Activated CD4-positive, alpha-beta memory T cell treated with anti-CD3 and anti-CD28 coated beads, Interleukin-2, amount 10 ng/mL, durations not matched to agents 7 days and 5 days (primary cell): ENCODE data around the gene ARMC12. TPM values are rescaled to one million over a fixed set of nuclear protein-coding genes. Genes with fewer than 3 reads are reported as not detected.
A peak's percentile ranks its signal among the peaks of the same experiment; 100 is the strongest.

Experiments used
- CTCF ChIA-PET: fragments of 350-600 bp; sonication (Branson Sonifier 250); formaldehyde crosslinking; loops from one replicate; lab custom pipeline; 2021; ENCODE audit warnings: antibody characterized with exemption, inconsistent platforms; lab: Charles Lee
- POLR2A ChIA-PET: fragments of 350-600 bp; sonication (Branson Sonifier 250); formaldehyde crosslinking; loops from one replicate; lab custom pipeline; 2021; ENCODE audit warnings: antibody characterized with exemption; lab: Charles Lee
- DNase-seq: peaks from one replicate; pipeline ENCODE4 v3.0.0-alpha.2; 2020
- H3K27ac Mint-ChIP-seq: one replicate; pipeline ENCODE4 v1.8.0; 2021; ENCODE audit warnings: mild to moderate bottlenecking, mixed read lengths
- H3K27me3 Mint-ChIP-seq: one replicate; pipeline ENCODE4 v1.8.0; 2021; ENCODE audit warnings: mixed read lengths
- H3K36me3 Mint-ChIP-seq: one replicate; pipeline ENCODE4 v1.8.0; 2021; ENCODE audit warnings: low read depth, mixed read lengths
- H3K4me1 Mint-ChIP-seq: one replicate; pipeline ENCODE4 v1.8.0; 2021; ENCODE audit warnings: mixed read lengths
- H3K4me3 Mint-ChIP-seq: one replicate; pipeline ENCODE4 v1.8.0; 2021; ENCODE audit warnings: mild to moderate bottlenecking, mixed read lengths
- H3K9me3 Mint-ChIP-seq: one replicate; pipeline ENCODE4 v1.8.0; 2021; ENCODE audit warnings: mixed read lengths
- total RNA-seq, 2 experiments: library from RNA; stranded (reverse); gene quantifications; one replicate each; pipeline ENCODE4 v1.2.3, GENCODE V29; 2021

Gene ARMC12
- total RNA-seq, 2 experiments from 2014 or later: 0.40 to 1.3 TPM

DNA sequence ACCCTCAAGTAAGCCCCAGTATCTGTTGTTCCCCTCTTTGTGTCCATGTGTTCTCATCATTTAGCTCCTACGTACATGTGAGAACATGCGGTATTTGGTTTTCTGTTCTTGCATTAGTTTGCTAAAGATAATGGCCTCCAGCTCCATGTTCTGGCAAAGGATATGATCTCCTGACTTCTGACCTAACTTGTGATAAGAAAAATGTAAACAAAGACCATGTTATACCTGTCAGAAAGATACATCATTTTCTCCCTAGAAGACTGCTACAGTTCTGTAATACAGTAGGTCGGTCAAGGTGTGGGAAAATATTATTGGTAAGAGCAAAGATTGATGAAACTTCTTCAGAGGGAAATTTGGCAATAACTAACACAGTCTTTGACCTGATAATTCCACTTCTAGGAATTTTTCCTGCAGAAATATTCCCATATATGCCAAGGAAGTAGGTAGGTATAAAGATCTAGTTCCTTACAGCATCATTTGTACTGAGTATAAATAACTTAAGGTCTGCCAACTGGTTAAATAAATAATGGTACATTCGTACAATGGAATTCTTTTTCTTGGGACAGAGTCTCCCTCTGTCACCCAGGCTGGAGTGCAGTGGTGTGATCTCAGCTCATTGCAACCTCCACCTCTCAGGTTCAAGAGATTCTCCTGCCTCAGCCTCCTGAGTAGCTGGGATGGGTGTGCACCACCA is 29.0 kb upstream of the ARMC12 start:
- H3K27ac Mint-ChIP-seq: no peak overlapping the region
- peaks cover 3% of the 10 kb centered on the region for H3K36me3 Mint-ChIP-seq
- ChIA-PET POLR2A (no interaction called here), CTCF (no interaction called here)
- no peak for DNase-seq
- peaks cover 14% of the 10 kb centered on the region for H3K4me1 Mint-ChIP-seq
- H3K27me3 Mint-ChIP-seq: no peaks in the 10 kb centered on the region
- peaks cover 8% of the 10 kb centered on the region for H3K9me3 Mint-ChIP-seq
- H3K4me3 Mint-ChIP-seq: no peak overlapping the region

DNA sequence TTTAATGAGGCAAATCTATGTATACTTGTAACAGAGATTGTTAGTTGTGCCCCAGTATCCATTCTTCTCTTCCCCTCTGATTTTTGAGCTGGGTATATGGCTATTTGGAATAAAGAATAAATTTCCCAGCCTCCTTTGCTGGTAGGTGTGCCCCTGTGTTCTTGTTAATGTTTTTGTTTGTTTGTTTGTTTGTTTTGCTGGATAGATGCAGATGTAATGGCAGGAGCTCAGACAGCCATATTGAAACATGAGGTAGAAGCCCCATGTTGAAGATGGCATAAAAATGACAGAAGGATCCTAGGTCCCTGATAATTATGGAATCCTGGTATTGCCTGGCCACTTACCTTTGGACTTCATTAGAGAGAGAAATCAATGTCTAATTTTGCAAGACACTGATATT is 28.2 kb upstream of the ARMC12 start:
- Mint-ChIP-seq H3K27ac (no peak overlapping the region), H3K36me3 (peaks cover 3% of the 10 kb centered on the region), H3K4me1 (peaks cover 17% of the 10 kb centered on the region), H3K4me3 (no peak overlapping the region), H3K9me3 (peaks cover 8% of the 10 kb centered on the region), H3K27me3 (no peaks in the 10 kb centered on the region)
- CTCF ChIA-PET: no interaction called here
- DNase-seq: no peak
- POLR2A ChIA-PET: no interaction called here

DNA sequence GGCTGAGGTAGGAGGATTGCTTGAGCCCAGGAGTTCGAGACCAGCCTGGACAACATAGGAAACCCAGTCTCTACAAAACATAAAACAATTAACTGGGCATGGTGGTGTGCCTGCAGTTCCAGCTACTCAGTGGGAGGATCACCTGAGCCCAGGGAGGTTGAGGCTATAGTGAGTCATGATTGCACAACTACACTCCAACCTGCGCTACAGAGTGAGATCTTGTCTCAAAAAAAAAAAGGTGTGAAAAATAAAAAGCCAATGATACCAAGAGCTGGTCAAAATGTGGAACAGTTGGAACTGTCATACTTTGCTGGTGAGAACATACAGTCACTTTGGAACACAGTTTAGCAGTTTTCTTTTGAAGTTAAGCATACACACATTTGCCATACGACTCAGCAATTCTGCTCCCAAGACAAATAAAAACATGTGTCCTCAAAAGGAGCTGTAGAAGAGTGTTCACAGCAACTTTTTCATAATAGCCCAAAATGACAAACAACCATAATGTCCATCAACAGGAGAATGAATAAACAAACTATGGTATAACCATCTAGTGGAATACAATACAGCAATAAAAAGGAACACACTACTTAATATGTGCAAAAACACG is 26.5 kb upstream of the ARMC12 start:
- Mint-ChIP-seq H3K9me3 (peaks cover 4% of the 10 kb centered on the region), H3K4me1 (peaks cover 19% of the 10 kb centered on the region), H3K4me3 (no peak overlapping the region), H3K27me3 (no peaks in the 10 kb centered on the region), H3K36me3 (no peaks in the 10 kb centered on the region), H3K27ac (peak overlapping the region; percentile 44)
- DNase-seq: no peak
- POLR2A ChIA-PET: interaction anchor here (1.2 to 3.2 kb wide), 3 partner anchors 16 to 22 kb away, joined by 3 to 10 read pairs (median 5); no protein-coding TSS in a partner anchor
- CTCF ChIA-PET: interaction anchor here (1.2 to 1.5 kb wide), 3 partner anchors 18 to 86 kb away, joined by 3 to 6 read pairs (median 5); no protein-coding TSS in a partner anchor

DNA sequence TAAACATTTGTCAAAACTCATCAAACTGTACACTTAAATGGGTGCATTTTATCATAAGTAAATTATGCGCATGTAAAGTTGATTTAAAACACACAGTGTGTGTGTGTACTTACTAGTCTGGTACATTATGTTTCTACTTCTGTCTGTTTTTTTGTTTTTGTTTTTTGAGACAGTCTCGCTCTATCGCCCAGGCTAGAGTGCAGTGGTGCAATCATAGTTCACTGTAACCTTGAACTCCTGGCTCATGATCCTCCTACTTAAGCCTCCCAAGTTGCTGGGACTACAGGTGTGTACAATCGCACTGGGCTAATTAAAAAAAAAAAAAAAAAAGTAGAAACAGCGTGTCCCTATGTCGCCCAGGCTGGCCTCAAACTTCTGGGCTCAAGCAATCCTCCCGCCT is 25.1 kb upstream of the ARMC12 start:
- CTCF ChIA-PET: no interaction called here
- no peak for DNase-seq
- Mint-ChIP-seq H3K9me3 (peaks cover 4% of the 10 kb centered on the region), H3K36me3 (no peaks in the 10 kb centered on the region), H3K4me3 (no peak overlapping the region), H3K27ac (no peak overlapping the region), H3K27me3 (no peaks in the 10 kb centered on the region), H3K4me1 (peaks cover 19% of the 10 kb centered on the region)
- POLR2A ChIA-PET: interaction anchor here (0.6 to 3.2 kb wide), 2 partner anchors 21 to 22 kb away, joined by 5 to 10 read pairs; no protein-coding TSS in a partner anchor

DNA sequence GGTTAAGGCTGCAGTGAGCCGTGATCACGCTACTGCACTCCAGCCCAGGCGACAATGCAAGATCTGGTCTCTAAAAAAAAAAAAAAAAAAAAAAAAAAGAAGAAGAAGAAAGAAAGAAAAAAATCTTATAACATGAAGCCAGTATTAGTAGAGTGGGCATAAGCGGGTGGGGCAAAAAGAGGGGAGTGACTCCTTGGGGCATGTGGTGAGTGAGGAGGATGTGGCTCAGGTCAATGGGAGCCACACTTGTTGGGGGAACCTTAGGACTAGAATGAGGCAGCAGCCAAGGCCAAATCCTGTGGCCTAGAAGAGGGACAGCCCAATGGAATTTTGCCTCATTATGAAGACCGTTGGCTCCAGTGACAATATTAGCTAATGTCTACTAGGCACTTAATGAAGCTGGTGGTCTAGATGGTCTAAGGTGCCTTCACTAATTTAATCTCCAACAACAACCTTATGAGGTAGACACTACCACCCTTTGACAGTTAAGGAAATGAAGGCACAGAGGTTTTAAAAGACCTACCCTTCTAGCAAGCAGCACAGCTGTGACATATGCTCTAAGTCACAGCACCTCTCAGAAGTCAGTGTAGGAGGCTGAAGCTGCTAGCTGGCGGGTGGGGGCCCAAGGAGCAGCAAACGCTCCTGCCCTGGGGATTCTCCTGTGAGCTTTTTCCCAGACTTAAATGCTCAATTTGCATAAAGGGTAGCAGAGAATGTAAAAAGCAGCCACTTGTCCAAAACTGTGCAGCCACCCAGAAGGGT is 23.6 kb upstream of the ARMC12 start:
- CTCF ChIA-PET: interaction anchor here (0.5 kb wide), 1 partner anchor 103 kb away, joined by 3 read pairs; no protein-coding TSS in a partner anchor
- POLR2A ChIA-PET: interaction anchor here (1.0 to 3.2 kb wide), 2 partner anchors 19 to 26 kb away, joined by 3 to 10 read pairs; no protein-coding TSS in a partner anchor
- H3K27ac Mint-ChIP-seq: no peak overlapping the region
- H3K4me3 Mint-ChIP-seq: no peak overlapping the region
- no peaks in the 10 kb centered on the region for H3K27me3 Mint-ChIP-seq
- no peaks in the 10 kb centered on the region for H3K36me3 Mint-ChIP-seq
- peaks cover 29% of the 10 kb centered on the region for H3K4me1 Mint-ChIP-seq
- H3K9me3 Mint-ChIP-seq: peaks cover 4% of the 10 kb centered on the region
- DNase-seq: no peak

DNA sequence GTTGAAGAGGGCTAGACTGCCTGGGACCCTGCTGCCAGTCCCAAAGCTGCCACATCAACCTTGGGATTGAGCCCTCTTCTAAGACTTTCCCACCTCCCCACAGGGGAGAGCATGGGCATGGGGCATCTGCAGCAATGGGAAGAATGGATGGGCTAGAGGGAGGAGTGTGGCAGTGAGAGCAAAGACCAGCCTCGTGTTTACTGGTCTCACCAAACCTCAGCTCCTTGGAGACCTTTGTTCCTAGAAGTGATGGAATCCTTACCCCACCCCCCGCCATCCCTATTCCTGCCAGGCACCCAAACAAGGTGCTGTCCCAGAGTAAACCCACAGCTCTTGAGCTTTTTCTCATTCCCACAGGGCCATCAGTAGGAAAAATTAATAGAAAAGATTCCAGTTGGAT is 20.0 kb upstream of the ARMC12 start:
- CTCF ChIA-PET: interaction anchor here (1.1 to 1.5 kb wide), 2 partner anchors 17 to 20 kb away, joined by 4 read pairs; partner anchors contain the start of gene ARMC12
- no peaks in the 10 kb centered on the region for H3K36me3 Mint-ChIP-seq
- H3K4me3 Mint-ChIP-seq: no peak overlapping the region
- H3K4me1 Mint-ChIP-seq: peaks cover 43% of the 10 kb centered on the region
- H3K9me3 Mint-ChIP-seq: no peaks in the 10 kb centered on the region
- POLR2A ChIA-PET: interaction anchor here (0.8 to 2.5 kb wide), 2 partner anchors 16 to 48 kb away, joined by 3 to 13 read pairs; no protein-coding TSS in a partner anchor
- no peak overlapping the region for H3K27ac Mint-ChIP-seq
- no peaks in the 10 kb centered on the region for H3K27me3 Mint-ChIP-seq
- no peak for DNase-seq

DNA sequence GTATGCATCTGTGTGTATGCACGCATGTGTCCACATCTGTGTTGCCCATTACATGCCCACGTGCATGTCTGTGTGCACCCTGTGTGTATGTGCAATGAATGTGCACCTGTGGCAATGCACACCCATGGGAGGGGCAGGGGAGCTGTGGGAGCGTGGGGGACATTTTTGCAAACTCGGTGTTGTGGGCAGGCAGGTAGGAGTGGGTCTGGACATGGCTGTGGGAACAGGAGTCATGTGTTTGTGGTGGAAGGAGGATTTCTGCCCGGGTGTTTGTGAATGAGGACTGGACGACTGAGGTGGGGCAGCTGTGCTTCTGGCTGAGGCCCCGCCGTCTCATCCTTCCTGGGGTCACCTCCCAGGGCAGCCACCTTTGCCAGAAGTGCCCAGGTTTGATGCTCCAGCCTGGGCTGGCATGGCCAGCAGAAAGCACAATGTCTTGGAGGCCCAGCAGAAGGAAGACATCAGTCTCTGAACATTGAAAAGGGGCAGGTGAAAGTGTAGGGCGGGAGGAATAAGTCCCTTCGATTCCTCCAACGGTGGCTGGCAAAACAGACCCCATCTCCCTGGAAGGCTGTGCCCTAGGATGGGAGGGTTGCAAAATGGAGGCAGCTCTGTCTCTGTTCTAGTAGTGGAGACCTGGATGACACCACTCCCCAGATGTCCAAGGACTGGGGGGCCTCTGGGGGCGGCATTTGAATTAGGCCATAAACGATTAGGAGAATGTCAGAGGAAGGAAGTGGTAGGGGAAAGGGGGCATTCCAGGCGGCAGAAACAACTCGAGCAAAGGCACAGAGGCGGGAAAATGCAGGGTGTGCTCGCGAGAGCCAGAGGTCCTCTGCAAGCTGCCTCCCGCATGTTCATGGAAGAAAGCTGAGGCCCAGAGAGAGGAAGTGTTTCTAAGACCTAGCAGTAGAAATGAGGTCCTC is 19.1 kb upstream of the ARMC12 start:
- H3K36me3 Mint-ChIP-seq: no peaks in the 10 kb centered on the region
- H3K27ac Mint-ChIP-seq: peak overlapping the region; percentile 24
- POLR2A ChIA-PET: interaction anchor here (0.7 to 2.5 kb wide), 6 partner anchors 9 to 101 kb away, joined by 3 to 13 read pairs (median 3); partner anchors contain the start of gene FKBP5
- CTCF ChIA-PET: interaction anchor here (1.1 to 1.5 kb wide), 2 partner anchors 16 to 19 kb away, joined by 4 read pairs; partner anchors contain the start of gene ARMC12
- DNase-seq: no peak
- H3K27me3 Mint-ChIP-seq: no peaks in the 10 kb centered on the region
- no peak overlapping the region for H3K4me3 Mint-ChIP-seq
- H3K9me3 Mint-ChIP-seq: no peaks in the 10 kb centered on the region
- peaks cover 43% of the 10 kb centered on the region for H3K4me1 Mint-ChIP-seq

DNA sequence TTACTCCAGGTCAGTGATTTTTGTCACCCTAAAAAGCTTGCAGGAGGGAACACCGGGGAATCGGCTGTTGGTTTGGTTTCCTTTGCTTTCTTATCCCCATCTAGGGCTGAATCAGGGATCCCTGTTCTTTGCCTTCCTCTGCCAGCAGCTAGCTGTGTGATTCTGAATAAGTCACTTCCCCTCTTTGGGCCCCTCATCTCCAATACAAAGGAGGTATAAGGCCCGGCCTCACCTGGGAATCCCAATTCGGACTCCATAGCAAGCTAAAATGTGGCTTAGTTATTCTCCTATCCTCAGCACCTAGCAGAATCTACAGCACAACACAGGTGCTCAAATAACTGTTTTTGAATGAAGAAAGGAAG is 18.5 kb upstream of the ARMC12 start:
- no peak overlapping the region for H3K4me3 Mint-ChIP-seq
- ChIA-PET CTCF (no interaction called here), POLR2A (interaction anchor here (0.7 to 2.5 kb wide), 6 partner anchors 8 to 102 kb away, joined by 3 to 13 read pairs (median 4); partner anchors contain the start of gene FKBP5)
- no peaks in the 10 kb centered on the region for H3K9me3 Mint-ChIP-seq
- no peaks in the 10 kb centered on the region for H3K27me3 Mint-ChIP-seq
- DNase-seq: no peak
- peak overlapping the region; percentile 64 for H3K27ac Mint-ChIP-seq
- no peaks in the 10 kb centered on the region for H3K36me3 Mint-ChIP-seq
- peaks cover 39% of the 10 kb centered on the region for H3K4me1 Mint-ChIP-seq

DNA sequence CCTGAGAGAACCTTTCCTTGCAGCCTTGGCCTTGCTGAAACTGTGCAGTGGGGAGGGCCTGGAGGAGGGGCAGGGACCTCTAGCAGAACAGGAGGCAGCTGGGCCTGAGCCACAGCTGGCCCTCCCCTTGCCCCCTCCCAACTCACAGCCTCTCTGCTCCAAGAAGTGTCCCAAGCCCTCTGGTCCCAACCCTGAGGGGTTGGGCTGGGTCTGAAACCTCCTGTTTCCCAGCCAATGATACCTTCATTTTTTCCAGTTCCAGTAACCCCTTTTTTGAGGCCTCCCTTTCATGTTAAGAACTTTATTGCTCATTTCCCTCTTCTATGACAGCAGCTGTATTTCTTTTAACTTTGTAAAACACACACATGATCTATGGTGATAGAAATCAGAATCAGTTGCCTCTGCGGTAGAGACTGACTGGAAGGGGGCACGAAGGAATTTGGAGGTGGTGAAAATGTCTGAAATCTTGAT is 17.9 kb upstream of the ARMC12 start:
- DNase-seq: no peak
- Mint-ChIP-seq H3K27ac (peak overlapping the region; percentile 64), H3K9me3 (no peaks in the 10 kb centered on the region), H3K36me3 (no peaks in the 10 kb centered on the region), H3K27me3 (no peaks in the 10 kb centered on the region), H3K4me1 (peaks cover 37% of the 10 kb centered on the region), H3K4me3 (no peak overlapping the region)
- CTCF ChIA-PET: no interaction called here
- POLR2A ChIA-PET: interaction anchor here (0.9 to 2.5 kb wide), 5 partner anchors 9 to 114 kb away, joined by 3 to 13 read pairs (median 4); no protein-coding TSS in a partner anchor

DNA sequence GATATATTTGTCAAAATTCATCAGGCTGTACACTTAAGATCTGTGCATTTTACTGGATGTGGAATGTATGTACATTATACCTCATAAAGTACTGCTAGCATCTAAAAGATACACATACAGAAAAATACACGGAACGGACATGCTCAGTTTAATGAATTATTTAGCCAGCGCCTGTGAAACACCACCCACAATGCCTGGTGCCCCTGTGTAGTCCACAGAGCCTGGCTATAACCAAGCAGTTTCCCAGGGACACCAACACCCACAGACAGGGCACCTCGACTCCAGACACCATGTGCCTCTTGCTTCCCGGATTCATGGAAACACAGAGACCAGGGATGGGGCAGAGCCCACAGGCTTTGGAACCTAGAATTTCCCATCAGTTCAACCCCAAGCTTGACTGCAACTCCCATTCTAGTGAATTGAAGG is 17.4 kb upstream of the ARMC12 start:
- Mint-ChIP-seq H3K36me3 (no peaks in the 10 kb centered on the region), H3K4me1 (peaks cover 39% of the 10 kb centered on the region), H3K4me3 (no peak overlapping the region), H3K27ac (peak overlapping the region; percentile 64), H3K9me3 (no peaks in the 10 kb centered on the region), H3K27me3 (no peaks in the 10 kb centered on the region)
- DNase-seq: no peak
- CTCF ChIA-PET: interaction anchor here (0.8 kb wide), 1 partner anchor 17 kb away, joined by 3 read pairs; the partner anchor contains the start of gene ARMC12
- POLR2A ChIA-PET: interaction anchor here (0.9 to 1.6 kb wide), 5 partner anchors 8 to 117 kb away, joined by 3 to 4 read pairs (median 3); no protein-coding TSS in a partner anchor

DNA sequence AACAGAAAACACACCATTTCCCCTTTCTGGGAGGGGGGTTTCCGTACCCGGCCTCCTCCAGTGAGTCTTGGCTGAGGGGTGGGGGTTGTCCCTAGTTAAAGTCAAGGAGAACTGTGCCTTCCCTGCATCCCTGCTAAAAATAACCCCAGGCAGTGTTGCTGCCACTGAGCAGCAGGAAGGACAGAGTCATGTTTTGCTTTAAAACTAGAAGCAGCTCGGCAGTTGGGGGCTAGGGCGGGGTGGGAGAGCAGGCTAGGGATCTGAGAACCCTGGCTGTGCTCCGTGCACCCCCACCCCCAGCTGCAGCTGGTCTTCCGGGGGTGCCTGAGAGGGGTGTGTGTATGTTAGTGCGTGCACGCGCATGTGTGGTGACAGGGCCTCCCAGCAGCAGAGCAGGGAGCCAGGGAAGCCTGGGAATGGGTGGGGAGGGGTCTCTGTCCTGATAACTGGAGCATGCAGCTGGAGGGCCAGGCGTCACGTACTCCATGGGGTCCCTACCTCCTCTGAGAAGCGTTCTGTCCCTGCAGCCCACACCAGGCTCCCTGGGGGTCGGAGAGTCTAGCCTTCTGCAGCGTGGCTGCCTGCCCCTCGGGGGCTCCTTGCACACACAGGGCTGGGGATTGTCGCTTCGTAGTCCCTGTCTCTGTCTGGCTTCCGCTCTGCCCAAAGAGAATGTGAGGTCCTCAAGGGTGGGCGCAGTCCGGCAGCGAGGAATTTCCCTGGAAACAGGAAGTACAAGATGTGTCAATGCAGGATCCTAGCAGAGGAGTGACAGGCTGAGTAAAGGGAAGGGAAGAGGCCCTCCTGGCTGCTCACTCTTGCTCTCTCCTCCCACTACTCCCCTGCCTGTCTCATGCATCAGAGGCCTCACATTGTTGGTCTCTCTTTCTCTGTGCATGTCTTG is 16.8 kb upstream of the ARMC12 start:
- no peak for DNase-seq
- CTCF ChIA-PET: interaction anchor here (0.8 kb wide), 1 partner anchor 16 kb away, joined by 3 read pairs; the partner anchor contains the start of gene ARMC12
- H3K27me3 Mint-ChIP-seq: no peaks in the 10 kb centered on the region
- H3K27ac Mint-ChIP-seq: peak overlapping the region; percentile 64
- no peaks in the 10 kb centered on the region for H3K36me3 Mint-ChIP-seq
- no peak overlapping the region for H3K4me3 Mint-ChIP-seq
- peaks cover 42% of the 10 kb centered on the region for H3K4me1 Mint-ChIP-seq
- H3K9me3 Mint-ChIP-seq: no peaks in the 10 kb centered on the region
- POLR2A ChIA-PET: interaction anchor here (0.9 to 1.3 kb wide), 4 partner anchors 8 to 118 kb away, joined by 3 to 4 read pairs (median 3); no protein-coding TSS in a partner anchor
